HL-60/S4 treated with phorbol 12-myristate 13-acetate at 8.2 ng/mL for 4 days and 3 days (cell line): ENCODE data around the gene AGBL1.

Source experiments
- in situ Hi-C: fragments of 300-500 bp; cut with MboI; formaldehyde crosslinking; loops from 2 replicates; pipeline ENCODE4 v1.15.0; 2022; ENCODE audit warnings: low sequenced_read_pairs

AGBL1 gene

GRCh38 chr15:86629409-86630356, 550.0 kb downstream of the AGBL1 start:
- in situ Hi-C loops: no loop called here

- in situ Hi-C loops: no loop called here
These were observed 551.3 kb downstream of the AGBL1 start for GRCh38 chr15:86630946-86631345.

- in situ Hi-C loops: no loop called here
These were observed 554.5 kb downstream of the AGBL1 start for GRCh38 chr15:86634146-86634545.

DNA sequence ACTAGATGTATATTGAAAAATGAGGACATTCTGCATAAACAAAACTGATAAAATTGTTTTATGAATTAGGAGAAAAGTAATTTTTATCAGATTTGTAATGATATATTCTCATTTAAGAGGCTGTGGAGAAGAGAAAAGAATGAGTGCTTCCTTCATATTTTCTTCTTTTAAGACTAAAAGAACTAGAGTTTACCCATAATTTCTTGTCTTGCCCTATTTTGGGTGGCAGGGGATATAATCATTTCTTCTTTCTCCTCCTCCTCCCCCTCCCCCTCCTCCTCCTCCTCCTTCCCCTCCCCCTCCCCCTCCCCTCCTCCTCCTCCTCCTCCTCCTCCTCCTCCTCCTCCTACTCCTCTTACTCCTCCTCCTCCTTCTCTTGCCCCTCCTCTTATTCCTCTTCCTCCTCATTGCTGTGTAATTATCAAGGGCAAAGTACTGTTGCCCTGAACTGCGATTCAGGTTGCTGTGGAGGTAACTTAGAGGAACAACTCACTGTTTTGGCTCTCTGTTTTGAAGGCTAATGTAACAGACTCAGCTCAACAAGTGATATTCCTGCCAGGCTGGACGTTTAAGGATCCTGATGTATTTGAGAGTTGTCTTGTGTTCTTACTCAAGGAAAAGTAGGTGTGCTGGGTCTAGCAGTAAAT, 555.4 kb downstream of the AGBL1 start:
- in situ Hi-C loops: no loop called here

GRCh38 chr15:86644339-86644738, 564.7 kb downstream of the AGBL1 start:
- in situ Hi-C loops: no loop called here

DNA sequence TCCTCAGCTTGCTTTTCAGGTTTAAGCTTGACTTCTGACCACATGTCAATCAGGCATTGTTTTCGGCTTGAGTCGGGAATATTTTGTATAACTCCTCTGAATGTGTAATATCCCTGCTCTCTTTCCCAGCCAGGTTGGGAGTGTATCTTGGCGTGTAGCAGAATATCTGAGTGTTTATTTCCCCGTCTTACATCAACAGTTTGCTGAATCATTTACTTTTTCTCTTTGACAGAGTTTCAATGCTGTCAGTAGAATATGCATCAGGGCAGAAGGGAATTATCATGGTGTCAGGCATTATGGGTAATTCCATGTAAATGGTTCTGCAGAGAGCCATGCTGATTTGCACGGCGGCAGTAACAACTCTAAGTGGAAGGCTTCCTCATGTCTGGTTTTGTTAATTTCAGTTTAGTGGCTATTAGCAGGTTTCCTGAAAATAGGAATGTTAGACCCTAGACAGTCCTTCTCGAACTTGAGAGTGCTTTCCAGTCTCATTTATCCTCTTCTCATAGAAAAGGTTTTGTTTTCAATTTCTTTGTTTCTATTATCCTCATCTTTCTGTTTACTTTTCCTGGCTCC, 566.3 kb downstream of the AGBL1 start:
- in situ Hi-C loops: no loop called here

- in situ Hi-C loops: no loop called here
These were observed 568.3 kb downstream of the AGBL1 start for GRCh38 chr15:86647810-86648440.

DNA sequence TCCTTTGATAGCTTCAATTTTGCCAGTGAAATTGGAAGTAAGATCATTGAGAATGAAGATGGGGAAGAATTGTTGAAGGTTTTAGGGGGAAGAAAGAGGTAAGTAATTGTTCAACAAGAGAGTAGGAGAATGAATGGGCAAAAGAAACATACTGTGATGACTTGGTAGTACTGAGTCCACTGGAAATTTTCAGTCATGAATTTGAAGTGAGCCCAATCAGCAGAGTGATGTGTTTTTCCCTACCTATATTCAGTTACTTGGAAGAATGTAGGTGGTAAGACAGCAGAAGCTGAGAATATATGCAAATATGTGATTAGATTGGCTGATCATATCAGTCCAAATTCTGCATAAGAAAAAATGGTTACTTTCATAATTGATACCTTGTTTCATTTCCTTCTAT, 569.6 kb downstream of the AGBL1 start:
- in situ Hi-C loops: no loop called here

GRCh38 chr15:86650094-86650493, 570.4 kb downstream of the AGBL1 start:
- in situ Hi-C loops: no loop called here

DNA sequence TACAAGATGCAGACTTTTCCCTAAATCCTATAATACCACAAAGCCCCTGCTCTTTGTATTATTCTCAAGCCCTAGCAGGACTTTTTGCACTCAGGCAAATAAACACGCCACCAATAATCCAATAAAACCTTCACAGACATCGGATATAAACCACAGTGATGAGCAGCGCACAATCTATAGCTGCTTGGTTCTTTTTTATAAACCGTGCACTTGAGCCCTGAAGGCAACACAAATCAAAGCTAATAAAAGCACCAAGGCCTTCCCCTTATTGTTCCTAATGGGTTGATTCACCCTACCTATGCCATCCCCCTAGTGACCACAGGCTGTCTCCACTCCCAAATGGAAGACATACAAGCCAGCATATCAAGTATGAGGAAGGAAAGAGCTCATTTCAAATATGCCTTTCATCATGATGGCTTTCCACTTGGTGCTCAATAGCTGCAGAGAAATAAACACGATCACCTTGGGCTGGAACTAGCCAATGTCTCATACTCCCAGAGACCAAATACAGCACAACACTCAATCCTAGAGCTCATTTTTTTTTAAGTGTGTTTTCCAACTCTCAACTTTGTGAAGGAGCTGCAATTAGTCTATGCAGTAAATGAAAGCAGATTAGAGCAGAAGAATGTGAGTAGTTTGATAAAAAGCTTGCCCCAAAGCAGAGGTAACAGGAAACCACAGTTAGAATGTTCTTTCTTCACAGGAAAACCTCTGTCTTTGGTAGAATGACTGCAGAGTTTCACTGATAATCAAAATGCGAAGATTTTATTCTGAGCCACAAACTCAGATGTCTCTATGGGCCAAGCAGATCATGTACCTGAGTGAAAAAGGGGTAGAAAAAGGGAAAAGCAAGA, 573.9 kb downstream of the AGBL1 start:
- in situ Hi-C loops: no loop called here

GRCh38 chr15:86654501-86654900, 574.8 kb downstream of the AGBL1 start:
- in situ Hi-C loops: no loop called here

DNA sequence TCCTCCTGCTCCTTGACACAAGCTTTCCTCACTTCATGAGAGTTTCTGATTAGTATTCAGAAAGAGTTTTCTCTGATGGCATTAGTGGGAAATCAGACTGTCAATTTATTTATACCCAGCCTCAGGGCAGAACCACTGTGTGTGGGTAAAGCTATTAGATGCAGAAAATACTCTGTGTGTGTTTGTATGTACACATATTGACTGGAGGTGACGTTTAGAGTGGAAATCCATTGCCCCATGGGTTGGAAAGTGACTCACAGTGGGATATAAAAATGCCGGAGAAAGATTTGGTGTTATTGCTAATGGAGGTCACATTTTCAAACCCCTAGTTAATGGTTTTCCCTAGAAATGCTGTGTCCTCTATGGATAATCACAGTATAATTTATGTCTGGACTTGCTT, 577.6 kb downstream of the AGBL1 start:
- in situ Hi-C loops: no loop called here

GRCh38 chr15:86659724-86660411, 580.2 kb downstream of the AGBL1 start:
- in situ Hi-C loops: no loop called here

DNA sequence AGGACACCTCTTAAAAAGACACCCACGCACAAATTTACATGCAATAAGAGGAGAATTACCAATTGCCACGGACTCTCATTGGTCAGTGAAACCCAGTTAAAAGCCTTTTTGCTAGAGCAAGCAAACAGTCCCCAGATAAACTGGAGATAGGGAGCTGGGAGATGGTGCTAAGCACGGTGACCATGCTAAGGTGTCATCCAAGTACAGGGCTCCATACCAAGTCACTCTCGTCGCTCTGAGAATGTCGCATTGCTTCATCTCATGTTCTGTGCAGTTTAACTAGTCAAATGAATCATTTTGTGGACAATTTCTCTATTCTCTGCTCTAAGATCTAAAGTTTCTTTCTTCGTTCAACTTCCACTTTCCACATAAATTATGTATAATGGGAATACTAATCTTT, 581.9 kb downstream of the AGBL1 start:
- in situ Hi-C loops: no loop called here

- in situ Hi-C loops: no loop called here
These were observed 583.6 kb downstream of the AGBL1 start for GRCh38 chr15:86663304-86663703.

DNA sequence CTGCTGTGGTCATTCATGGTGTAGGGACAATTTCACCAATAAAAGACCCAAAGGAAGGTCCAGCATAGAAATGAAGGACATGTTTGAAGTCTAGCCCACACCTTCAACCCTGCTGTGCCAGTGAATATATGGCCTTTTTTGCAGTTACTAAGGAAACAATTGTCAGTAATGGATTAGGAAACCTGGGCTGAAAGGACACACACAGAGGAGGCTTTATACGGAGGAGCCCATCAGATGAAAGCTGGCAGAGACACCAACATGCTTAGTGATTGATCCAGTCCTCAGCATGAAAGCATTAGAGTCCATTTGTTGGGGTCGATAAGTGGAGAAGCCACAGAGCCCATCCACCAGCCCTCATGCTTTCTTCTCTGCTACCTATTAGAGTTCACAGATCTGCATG, 584.3 kb downstream of the AGBL1 start:
- in situ Hi-C loops: no loop called here

DNA sequence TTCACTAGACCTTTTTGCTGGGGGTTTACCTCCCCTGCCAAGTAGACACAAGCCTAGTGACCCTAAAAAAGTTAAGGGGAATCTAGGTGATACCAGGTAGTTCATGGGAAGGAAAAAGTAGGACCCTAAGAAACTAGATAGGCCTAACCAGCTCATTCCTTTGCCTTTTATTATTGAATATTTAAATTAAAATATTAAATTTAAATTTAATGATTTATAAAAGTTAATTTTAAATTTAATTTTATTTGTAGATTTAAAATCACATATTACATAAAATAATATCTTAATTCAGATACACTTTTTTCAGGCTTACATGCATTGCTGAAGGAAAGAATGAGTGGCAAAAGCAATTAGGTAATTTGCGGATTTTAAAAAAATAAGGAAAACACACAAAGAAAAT, 584.9 kb downstream of the AGBL1 start:
- in situ Hi-C loops: no loop called here

DNA sequence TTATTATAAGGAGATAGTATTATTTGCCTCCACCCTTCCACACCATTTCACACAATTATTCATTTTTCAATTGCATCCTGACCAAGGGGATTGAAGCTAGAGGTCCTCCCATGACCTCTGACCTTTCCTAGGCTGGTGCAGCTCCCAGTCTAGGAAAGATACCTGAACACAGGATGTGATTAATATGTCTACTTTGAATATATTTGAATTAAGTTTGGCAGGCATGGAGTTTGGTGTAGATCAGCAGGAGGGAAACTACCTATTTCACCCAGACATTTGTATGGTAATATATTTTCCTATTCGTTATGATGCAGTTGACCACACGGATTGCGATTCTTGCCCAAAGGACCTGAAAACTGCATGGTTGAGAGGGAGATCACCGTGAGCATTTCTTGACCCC, 596.3 kb downstream of the AGBL1 start:
- in situ Hi-C loops: no loop called here

DNA sequence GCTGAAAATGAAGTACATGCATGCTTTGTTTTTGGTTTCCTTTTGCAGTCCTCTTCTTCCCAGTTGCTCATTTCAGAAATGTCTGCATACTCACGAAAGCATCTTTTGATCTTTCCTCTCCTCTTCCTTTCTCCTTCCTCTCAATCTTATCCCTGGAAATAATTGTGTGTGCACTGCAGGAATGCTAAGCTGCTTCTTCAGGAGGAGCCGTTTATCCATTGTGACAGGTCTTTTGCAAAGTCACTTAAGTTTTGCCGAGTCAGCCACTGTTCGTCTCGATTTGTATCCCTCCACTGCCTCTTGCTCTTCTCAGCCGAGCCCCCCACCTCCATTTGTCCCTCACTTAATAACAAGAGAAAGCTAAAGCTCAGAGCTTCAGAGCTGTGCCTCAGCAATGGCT, 597.6 kb downstream of the AGBL1 start:
- in situ Hi-C loops: no loop called here

DNA sequence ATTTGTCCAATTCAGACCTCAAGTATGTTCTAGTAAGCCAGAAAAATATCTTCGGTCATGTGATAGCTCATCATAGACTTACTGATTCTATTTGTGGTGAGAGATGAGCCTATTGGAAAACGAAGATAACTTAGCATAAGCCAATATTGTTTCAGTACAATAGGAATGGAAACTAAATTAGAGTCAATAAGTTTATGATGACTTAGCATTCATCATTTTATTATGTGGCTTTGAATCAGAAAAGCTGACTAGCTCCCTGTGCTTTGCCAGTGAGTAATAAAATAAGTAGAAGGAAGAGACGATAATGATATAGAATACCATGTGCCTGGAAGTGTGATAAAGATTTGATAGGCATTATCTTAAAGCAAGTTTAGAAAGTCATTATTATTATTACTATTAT, 605.6 kb downstream of the AGBL1 start:
- in situ Hi-C loops: no loop called here
